Activated CD4-positive, alpha-beta memory T cell treated with anti-CD3 and anti-CD28 coated beads, Interleukin-2, amount 10 ng/mL, durations not matched to agents 7 days and 5 days (primary cell): ENCODE measurements around the gene TXNDC12. TPM values are rescaled to one million over a fixed set of nuclear protein-coding genes. Genes with fewer than 3 reads are reported as not detected.
"Not testable (repeated sequence)": the region's sequence is repeated elsewhere in the genome, so short reads cannot be mapped to it uniquely, and the experiment has no call there.

Experiments
- CTCF ChIA-PET: fragments of 350-600 bp; sonication (Branson Sonifier 250); formaldehyde crosslinking; loops from one replicate; lab custom pipeline; 2021; ENCODE audit warnings: antibody characterized with exemption, inconsistent platforms; lab: Charles Lee
- POLR2A ChIA-PET: fragments of 350-600 bp; sonication (Branson Sonifier 250); formaldehyde crosslinking; loops from one replicate; lab custom pipeline; 2021; ENCODE audit warnings: antibody characterized with exemption; lab: Charles Lee
- DNase-seq: peaks from one replicate; pipeline ENCODE4 v3.0.0-alpha.2; 2020
- H3K27ac Mint-ChIP-seq: one replicate; pipeline ENCODE4 v1.8.0; 2021; ENCODE audit warnings: mild to moderate bottlenecking, mixed read lengths
- H3K27me3 Mint-ChIP-seq: one replicate; pipeline ENCODE4 v1.8.0; 2021; ENCODE audit warnings: mixed read lengths
- H3K36me3 Mint-ChIP-seq: one replicate; pipeline ENCODE4 v1.8.0; 2021; ENCODE audit warnings: low read depth, mixed read lengths
- H3K4me1 Mint-ChIP-seq: one replicate; pipeline ENCODE4 v1.8.0; 2021; ENCODE audit warnings: mixed read lengths
- H3K4me3 Mint-ChIP-seq: one replicate; pipeline ENCODE4 v1.8.0; 2021; ENCODE audit warnings: mild to moderate bottlenecking, mixed read lengths
- H3K9me3 Mint-ChIP-seq: one replicate; pipeline ENCODE4 v1.8.0; 2021; ENCODE audit warnings: mixed read lengths
- total RNA-seq, 2 experiments: library from RNA; stranded (reverse); gene quantifications; one replicate each; pipeline ENCODE4 v1.2.3, GENCODE V29; 2021

The TXNDC12 gene
- 10 to 100 TPM; 56.6 to 63.5 TPM for total RNA-seq

DNA sequence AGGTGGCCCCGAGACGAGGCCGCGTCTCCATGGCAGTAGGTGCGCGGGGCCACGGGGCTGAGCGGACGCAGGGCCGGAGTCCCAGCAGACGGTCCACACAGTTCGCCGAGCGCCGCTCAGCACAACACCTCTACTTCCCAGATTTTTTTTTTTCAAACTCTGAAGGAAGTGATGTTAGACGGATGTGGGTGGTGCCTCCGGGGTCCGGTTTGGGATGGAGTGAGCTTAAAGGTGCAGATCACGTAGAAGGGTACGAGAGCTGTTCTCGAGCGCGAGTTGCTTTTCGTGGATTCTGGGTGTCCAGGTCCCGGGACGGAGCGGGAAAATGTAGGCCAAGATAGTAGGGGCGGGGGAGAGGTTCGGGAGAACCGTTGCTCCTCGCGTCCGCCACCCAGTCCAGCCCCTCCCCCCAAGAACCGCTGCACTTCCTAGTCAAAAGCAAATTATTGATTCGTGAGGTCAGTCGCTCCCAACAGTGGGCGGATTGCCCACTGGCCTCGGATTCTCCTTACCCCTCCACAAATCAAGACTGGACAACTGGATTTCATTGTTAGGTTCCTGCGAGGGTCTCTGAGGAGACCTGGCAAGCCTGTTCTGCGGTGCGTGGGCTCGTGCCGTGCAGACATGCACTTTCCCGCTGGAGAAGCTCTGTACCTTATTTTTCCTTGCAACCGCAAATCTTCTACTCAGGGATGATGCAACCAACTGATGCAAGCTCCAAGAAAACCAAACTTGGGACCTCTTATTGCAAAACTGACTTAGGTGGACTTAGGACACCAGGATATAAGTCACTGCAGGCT is at the start of gene TXNDC12:
Gene TXNDC12, minus strand, starts transcription at position 126 of the 800 bp plus-strand sequence. Its CDS starts 95 bp downstream, at position 31.
- Mint-ChIP-seq H3K36me3 (peaks cover 34% of the 10 kb centered on the region), H3K4me1 (peaks cover 58% of the 10 kb centered on the region), H3K4me3 (peak within 1 kb of the TSS; percentile 88), H3K9me3 (no peaks in the 10 kb centered on the region), H3K27me3 (no peaks in the 10 kb centered on the region), H3K27ac (peak within 1 kb of the TSS; percentile 88)
- ChIA-PET POLR2A (interaction anchor here (0.6 to 6.2 kb wide), 13 partner anchors 10 to 498 kb away, joined by 3 to 64 read pairs (median 3); partner anchors contain the start of genes CC2D1B, KTI12, NRDC and ORC1), CTCF (interaction anchor here (0.5 to 1.2 kb wide), 3 partner anchors 25 to 615 kb away, joined by 3 to 5 read pairs (median 3); partner anchors contain the start of gene ZFYVE9)
- peak; percentile 78 for DNase-seq

GRCh38 chr1:52102336-52103013 is 47.5 kb upstream of the TXNDC12 start:
- Mint-ChIP-seq H3K27ac (no peak overlapping the region), H3K36me3 (no peaks in the 10 kb centered on the region), H3K4me1 (peaks cover 10% of the 10 kb centered on the region), H3K4me3 (no peak overlapping the region), H3K27me3 (peaks cover 14% of the 10 kb centered on the region), H3K9me3 (no peaks in the 10 kb centered on the region)
- POLR2A ChIA-PET, result no interaction called here
- DNase-seq, result no peak
- CTCF ChIA-PET, result no interaction called here

DNA sequence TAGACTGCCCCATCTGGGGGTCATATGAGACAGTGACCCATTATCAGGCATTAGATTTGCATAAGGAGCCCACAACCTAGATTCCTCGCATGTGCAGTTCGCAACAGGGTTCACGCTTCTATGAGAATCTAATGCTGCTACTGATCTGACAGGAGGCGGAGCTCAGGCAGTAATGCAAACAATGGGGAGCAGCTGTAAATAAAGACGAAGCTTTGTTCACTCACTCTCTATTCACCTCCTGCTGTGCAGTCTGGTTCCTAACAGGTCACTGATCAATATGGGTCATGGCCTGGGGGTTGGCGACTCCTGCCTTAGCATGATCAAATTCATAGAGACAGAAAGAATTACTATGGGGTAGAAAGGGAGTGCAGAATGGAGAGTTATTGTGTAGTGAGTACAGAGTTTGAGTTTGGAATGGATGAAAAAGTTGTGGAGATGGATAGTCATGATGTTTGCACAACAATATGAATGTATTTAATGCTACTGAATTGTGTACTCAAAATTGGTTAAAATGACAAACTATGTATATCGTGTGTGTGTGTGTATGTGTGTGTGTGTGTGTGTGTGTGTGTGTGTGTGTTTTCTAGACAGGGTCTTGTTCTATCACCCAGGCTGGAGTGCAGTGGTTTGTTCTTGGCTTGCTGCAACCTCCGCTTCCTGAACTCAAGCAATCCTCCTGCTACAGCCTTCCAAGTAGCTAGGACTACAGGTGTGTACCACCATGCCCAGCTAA is 43.3 kb upstream of the TXNDC12 start:
- ChIA-PET POLR2A (no interaction called here), CTCF (no interaction called here)
- no peak for DNase-seq
- Mint-ChIP-seq H3K36me3 (no peaks in the 10 kb centered on the region), H3K27ac (no peak overlapping the region), H3K4me1 (peaks cover 13% of the 10 kb centered on the region), H3K27me3 (peaks cover 16% of the 10 kb centered on the region), H3K4me3 (no peak overlapping the region), H3K9me3 (no peaks in the 10 kb centered on the region)

- Mint-ChIP-seq H3K36me3 (peaks cover 4% of the 10 kb centered on the region), H3K9me3 (no peaks in the 10 kb centered on the region), H3K4me1 (peaks cover 3% of the 10 kb centered on the region), H3K4me3 (no peak overlapping the region), H3K27ac (no peak overlapping the region), H3K27me3 (peaks cover 15% of the 10 kb centered on the region)
- no peak for DNase-seq
- POLR2A ChIA-PET, result no interaction called here
- CTCF ChIA-PET, result no interaction called here
Observed at GRCh38 chr1:52096216-52096615, 41.2 kb upstream of the TXNDC12 start.

DNA sequence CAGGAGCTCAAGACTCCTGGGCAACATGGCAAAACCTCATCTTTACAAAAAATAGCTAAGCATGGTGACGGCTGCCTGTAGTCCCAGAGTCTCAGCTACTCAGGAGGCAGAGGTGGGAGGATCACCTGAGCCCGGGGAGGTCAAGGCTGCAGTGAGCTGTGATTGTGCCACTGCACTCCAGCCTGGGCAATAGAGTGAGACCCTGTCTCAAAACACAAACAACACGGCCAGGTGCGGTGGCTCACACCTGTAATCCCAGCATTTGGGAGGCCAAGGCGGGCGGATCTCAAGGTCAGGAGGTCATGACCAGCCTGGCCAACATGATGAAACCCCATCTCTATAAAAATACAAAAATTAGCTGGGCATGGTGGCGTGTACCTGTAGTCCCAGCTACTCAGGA is 39.3 kb upstream of the TXNDC12 start:
- CTCF ChIA-PET, result not testable (repeated sequence)

GRCh38 chr1:52087892-52088291 is 32.9 kb upstream of the TXNDC12 start:
- POLR2A ChIA-PET, H3K27ac Mint-ChIP-seq, DNase-seq, H3K4me3 Mint-ChIP-seq, H3K9me3 Mint-ChIP-seq, H3K4me1 Mint-ChIP-seq, H3K27me3 Mint-ChIP-seq, CTCF ChIA-PET: not testable (repeated sequence)
- H3K36me3 Mint-ChIP-seq, result peaks cover 41% of the 10 kb centered on the region

More for the DNA sequence above, 39.3 kb upstream of the TXNDC12 start:
- POLR2A ChIA-PET, H3K9me3 Mint-ChIP-seq, H3K4me3 Mint-ChIP-seq, H3K4me1 Mint-ChIP-seq, H3K27ac Mint-ChIP-seq, DNase-seq: not testable (repeated sequence)
- H3K36me3 Mint-ChIP-seq, result peaks cover 17% of the 10 kb centered on the region
- peaks cover 12% of the 10 kb centered on the region for H3K27me3 Mint-ChIP-seq

DNA sequence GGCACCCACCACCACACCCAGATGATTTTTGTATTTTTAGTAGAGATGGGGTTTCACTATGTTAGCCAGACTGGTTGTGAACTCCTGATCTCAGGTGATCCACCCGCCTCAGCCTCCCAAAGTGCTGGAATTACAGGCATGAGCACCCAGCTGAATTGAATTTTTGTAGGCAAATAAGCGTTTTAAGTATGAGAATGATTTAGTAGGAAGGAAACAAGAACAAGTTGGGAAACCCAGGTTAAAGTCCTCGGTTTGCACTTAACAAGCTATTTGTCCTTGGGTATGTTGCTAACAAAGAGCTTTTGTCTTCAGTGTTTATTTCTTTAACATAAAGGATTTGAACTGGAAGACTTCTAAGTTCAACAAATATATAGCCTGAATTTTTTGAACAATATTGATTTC is 25.0 kb upstream of the TXNDC12 start:
- no peaks in the 10 kb centered on the region for H3K27me3 Mint-ChIP-seq
- ChIA-PET CTCF (interaction anchor here (0.8 kb wide), 2 partner anchors 24 to 953 kb away, joined by 3 to 5 read pairs; partner anchors contain the start of gene BTF3L4), POLR2A (no interaction called here)
- H3K9me3 Mint-ChIP-seq, result no peaks in the 10 kb centered on the region
- H3K27ac Mint-ChIP-seq, result no peak overlapping the region
- H3K4me1 Mint-ChIP-seq, result peaks cover 5% of the 10 kb centered on the region
- H3K36me3 Mint-ChIP-seq, result peaks cover 12% of the 10 kb centered on the region
- DNase-seq, result no peak
- H3K4me3 Mint-ChIP-seq, result no peak overlapping the region

DNA sequence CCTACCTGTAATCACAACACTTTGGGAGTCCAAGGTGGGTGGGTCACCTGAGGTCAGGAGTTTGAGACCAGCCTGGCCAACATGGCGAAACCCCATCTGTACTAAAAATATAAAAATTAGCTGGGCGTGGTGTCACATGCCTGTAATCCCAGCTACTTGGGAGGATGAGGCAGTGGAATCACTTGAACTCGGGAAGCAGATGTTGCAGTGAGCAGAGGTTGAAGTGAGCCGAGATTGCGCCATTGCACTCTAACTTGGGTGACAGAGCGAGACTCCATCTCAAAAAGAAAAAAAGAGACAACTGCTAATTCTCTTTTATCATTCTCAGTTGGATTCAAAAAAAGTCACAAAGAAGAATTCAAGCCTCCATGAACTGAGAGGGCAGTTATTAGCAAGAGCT is 22.3 kb upstream of the TXNDC12 start:
- H3K4me3 Mint-ChIP-seq, H3K27ac Mint-ChIP-seq, H3K4me1 Mint-ChIP-seq, POLR2A ChIA-PET, H3K27me3 Mint-ChIP-seq, H3K9me3 Mint-ChIP-seq, CTCF ChIA-PET, DNase-seq: not testable (repeated sequence)
- peaks cover 14% of the 10 kb centered on the region for H3K36me3 Mint-ChIP-seq

DNA sequence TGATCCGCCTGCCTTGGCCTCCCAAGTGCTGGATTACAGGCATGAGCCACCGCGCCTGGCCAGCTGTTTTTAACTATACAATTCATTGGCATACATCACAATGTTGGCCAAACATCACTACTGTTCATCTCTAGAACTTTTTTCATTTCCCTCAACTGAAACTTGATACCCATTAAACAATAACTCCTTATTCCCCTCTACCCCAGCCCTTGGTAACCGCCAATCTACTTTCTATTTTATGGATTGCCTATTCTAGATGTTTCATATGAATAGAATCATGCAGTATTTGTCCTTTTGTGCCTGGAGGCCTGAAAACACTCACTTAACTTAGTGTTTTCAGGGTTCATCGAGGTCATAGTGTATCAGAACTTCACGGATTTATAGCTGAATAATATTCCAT is 17.3 kb upstream of the TXNDC12 start:
- H3K4me3 Mint-ChIP-seq, result no peak overlapping the region
- H3K9me3 Mint-ChIP-seq, result no peaks in the 10 kb centered on the region
- ChIA-PET CTCF (interaction anchor here (0.7 kb wide), 1 partner anchor 200 kb away, joined by 3 read pairs; no protein-coding TSS in a partner anchor), POLR2A (no interaction called here)
- H3K27me3 Mint-ChIP-seq, result no peaks in the 10 kb centered on the region
- DNase-seq, result no peak
- peaks cover 22% of the 10 kb centered on the region for H3K36me3 Mint-ChIP-seq
- H3K4me1 Mint-ChIP-seq, result no peaks in the 10 kb centered on the region
- H3K27ac Mint-ChIP-seq, result no peak overlapping the region

- POLR2A ChIA-PET, result no interaction called here
- no peak overlapping the region for H3K27ac Mint-ChIP-seq
- CTCF ChIA-PET, result interaction anchor here (1.1 kb wide), 1 partner anchor 8 kb away, joined by 3 read pairs; no protein-coding TSS in a partner anchor
Observed at GRCh38 chr1:52070704-52071103, 15.7 kb upstream of the TXNDC12 start.

GRCh38 chr1:52063192-52063591 is 8.2 kb upstream of the TXNDC12 start:
- H3K36me3 Mint-ChIP-seq, result peaks cover 52% of the 10 kb centered on the region
- no peak overlapping the region for H3K4me3 Mint-ChIP-seq
- H3K9me3 Mint-ChIP-seq, result no peaks in the 10 kb centered on the region
- DNase-seq, result no peak
- no peak overlapping the region for H3K27ac Mint-ChIP-seq
- H3K4me1 Mint-ChIP-seq, result peaks cover 25% of the 10 kb centered on the region
- POLR2A ChIA-PET, result no interaction called here
- no peaks in the 10 kb centered on the region for H3K27me3 Mint-ChIP-seq
- CTCF ChIA-PET, result interaction anchor here (0.5 kb wide), 1 partner anchor 234 kb away, joined by 3 read pairs; no protein-coding TSS in a partner anchor

More at GRCh38 chr1:52070704-52071103, 15.7 kb upstream of the TXNDC12 start:
- H3K36me3 Mint-ChIP-seq, result peaks cover 25% of the 10 kb centered on the region
- no peaks in the 10 kb centered on the region for H3K4me1 Mint-ChIP-seq
- H3K27me3 Mint-ChIP-seq, result no peaks in the 10 kb centered on the region
- DNase-seq, result no peak
- H3K9me3 Mint-ChIP-seq, result no peaks in the 10 kb centered on the region
- no peak overlapping the region for H3K4me3 Mint-ChIP-seq

- POLR2A ChIA-PET, result interaction anchor here (2.2 kb wide), 1 partner anchor 343 kb away, joined by 7 read pairs; the partner anchor contains the start of genes ORC1 and PRPF38A
- H3K4me1 Mint-ChIP-seq, result peaks cover 40% of the 10 kb centered on the region
- no peak overlapping the region for H3K27ac Mint-ChIP-seq
- no peak for DNase-seq
- CTCF ChIA-PET, result interaction anchor here (0.6 to 1.4 kb wide), 3 partner anchors 9 to 599 kb away, joined by 3 to 5 read pairs (median 3); partner anchors contain the start of gene KTI12
- H3K4me3 Mint-ChIP-seq, result no peak overlapping the region
- no peaks in the 10 kb centered on the region for H3K27me3 Mint-ChIP-seq
- H3K9me3 Mint-ChIP-seq, result no peaks in the 10 kb centered on the region
- peaks cover 41% of the 10 kb centered on the region for H3K36me3 Mint-ChIP-seq
Observed at GRCh38 chr1:52060822-52061221, 5.8 kb upstream of the TXNDC12 start.
